Measurements from ENCODE around the gene ADAMTS17. TPM values are rescaled to one million over a fixed set of nuclear protein-coding genes. Genes with fewer than 3 reads are reported as not detected.
"Not testable (repeated sequence)": the region's sequence is repeated elsewhere in the genome, so short reads cannot be mapped to it uniquely, and the experiment has no call there.

Gene ADAMTS17
- total and polyA plus RNA-seq, 3 experiments from 2014 or later, result 1.2 to 2.3 (median 1.9) TPM

- Mint-ChIP-seq H3K9me3 (no peaks in the 10 kb centered on the region), H3K4me1 (no peaks in the 10 kb centered on the region), H3K27me3 (no peaks in the 10 kb centered on the region), H3K36me3 (peaks cover 0 to 2% (median 2%) of the 10 kb centered on the region in 3 donors), H3K4me3 (no peak overlapping the region), H3K27ac (no peak overlapping the region)
- no peaks in the 10 kb centered on the region for H3K4me1 ChIP-seq (ENCODE audit: insufficient read depth, low read length)
- no peaks in the 10 kb centered on the region for H3K36me3 ChIP-seq (ENCODE audit: insufficient read depth, low read length)
- H3K27ac ChIP-seq (ENCODE audit: low read depth, low read length), result no peak overlapping the region
- H3K4me3 ChIP-seq (ENCODE audit: low read length), result no peak overlapping the region
- no peaks in the 10 kb centered on the region for H3K9me3 ChIP-seq (ENCODE audit: low read length)
- no peaks in the 10 kb centered on the region for H3K27me3 ChIP-seq (ENCODE audit: insufficient read depth, low read length, poor library complexity, severe bottlenecking)
- CTCF ChIA-PET, result no interaction called here
- POLR2A ChIA-PET, result no interaction called here
- no peak for DNase-seq
Measured at GRCh38 chr15:100094127-100094510, 247.7 kb downstream of the ADAMTS17 start.

DNA sequence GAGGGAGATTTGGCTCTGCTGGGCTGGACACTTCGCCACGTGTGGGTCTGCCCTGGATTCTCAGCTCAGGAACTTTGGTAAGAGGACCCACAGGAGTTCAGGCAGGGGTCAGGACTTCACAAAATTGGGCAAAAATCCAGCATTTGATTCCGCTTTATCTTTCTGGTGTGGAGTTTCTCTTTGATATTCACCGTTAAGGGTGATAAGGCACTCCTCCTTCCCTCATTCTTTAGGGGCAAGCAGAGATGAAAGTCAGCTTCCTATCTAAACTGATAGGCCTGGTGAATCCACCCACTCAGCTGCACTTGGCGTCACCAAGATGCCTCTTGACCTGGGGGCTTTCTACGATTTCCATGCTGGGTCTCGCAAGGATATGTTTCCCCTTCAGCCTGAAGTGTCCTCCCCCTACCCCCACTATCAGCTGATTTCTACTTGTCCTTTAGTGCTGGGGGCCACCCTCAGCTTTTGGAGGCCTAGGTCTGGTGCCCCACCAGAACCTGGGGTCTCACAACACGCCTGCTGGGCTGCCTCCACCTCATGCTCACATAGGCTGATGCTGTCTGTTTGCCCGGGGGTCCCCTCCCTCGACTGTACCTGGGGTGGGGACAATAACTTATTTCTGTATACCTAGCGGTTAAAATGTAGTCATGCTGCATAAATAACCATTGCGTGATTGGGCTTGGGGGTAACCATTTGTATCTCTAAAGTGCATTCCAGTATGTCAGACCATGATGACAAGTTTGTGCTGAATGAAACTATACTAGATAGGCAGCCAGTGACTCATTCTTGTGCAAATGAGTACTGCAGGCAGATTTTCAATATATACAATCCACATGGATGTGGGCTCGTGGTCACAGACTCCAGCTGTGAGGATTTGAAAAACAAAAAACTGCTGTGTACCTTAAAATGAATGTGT lies 248.3 kb downstream of the ADAMTS17 start:
- H3K36me3 Mint-ChIP-seq, result peaks cover 0 to 2% (median 2%) of the 10 kb centered on the region in 3 donors

DNA sequence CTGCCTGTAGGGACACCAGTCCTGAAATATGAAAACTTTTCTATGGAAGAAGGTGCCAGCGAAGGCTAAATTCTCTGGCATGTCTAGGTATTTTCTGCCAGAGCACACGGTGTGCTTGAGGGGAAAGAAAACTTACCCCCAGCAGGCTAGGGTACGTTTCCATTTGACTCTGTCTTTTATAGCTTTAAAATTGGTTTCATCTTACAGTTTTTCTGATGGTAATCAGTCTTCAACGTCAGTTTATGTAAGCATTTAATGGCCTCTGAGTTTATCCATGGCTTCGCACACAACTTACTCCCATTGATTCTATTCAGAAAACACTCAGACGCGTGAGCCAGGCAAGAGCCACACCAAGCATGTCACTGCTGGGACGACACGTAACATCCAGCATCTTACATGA lies 249.7 kb downstream of the ADAMTS17 start:
- ChIA-PET POLR2A (no interaction called here), CTCF (no interaction called here)
- H3K4me3 Mint-ChIP-seq, result no peak overlapping the region

More for the DNA sequence above, 248.3 kb downstream of the ADAMTS17 start:
- no peak for DNase-seq
- Mint-ChIP-seq H3K9me3 (no peaks in the 10 kb centered on the region), H3K4me3 (no peak overlapping the region), H3K27ac (no peak overlapping the region), H3K27me3 (no peaks in the 10 kb centered on the region), H3K4me1 (no peaks in the 10 kb centered on the region)
- no peaks in the 10 kb centered on the region for H3K27me3 ChIP-seq (ENCODE audit: insufficient read depth, low read length, poor library complexity, severe bottlenecking)
- H3K4me1 ChIP-seq (ENCODE audit: insufficient read depth, low read length), result no peaks in the 10 kb centered on the region
- H3K27ac ChIP-seq (ENCODE audit: low read depth, low read length), result no peak overlapping the region
- POLR2A ChIA-PET, result no interaction called here
- no peak overlapping the region for H3K4me3 ChIP-seq (ENCODE audit: low read length)
- H3K36me3 ChIP-seq (ENCODE audit: insufficient read depth, low read length), result no peaks in the 10 kb centered on the region
- no peaks in the 10 kb centered on the region for H3K9me3 ChIP-seq (ENCODE audit: low read length)
- CTCF ChIA-PET, result no interaction called here

DNA sequence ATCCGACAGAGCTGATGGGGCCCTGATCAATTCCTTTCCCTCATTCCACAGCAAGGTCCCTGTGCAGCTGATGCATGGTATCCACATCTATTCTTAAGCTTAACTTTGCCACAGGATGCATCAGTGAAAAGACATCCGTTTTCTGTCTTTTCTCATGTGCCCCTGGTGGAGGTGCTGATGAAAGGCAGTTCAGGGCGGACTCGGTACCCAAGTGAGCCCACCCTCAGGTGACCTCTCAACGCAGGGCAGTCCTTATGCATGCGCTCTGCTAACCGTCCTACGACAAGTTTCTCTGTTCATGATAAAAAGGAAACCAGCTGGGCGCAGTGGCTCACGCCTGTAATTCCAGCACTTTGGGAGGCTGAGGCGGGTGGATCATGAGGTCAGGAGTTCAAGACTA lies 251.4 kb downstream of the ADAMTS17 start:
- Mint-ChIP-seq H3K9me3 (peaks cover 0 to 2% (median 0%) of the 10 kb centered on the region in 5 donors), H3K27ac (peak overlapping the region in 1 of 8 donors; percentile 77), H3K27me3 (no peaks in the 10 kb centered on the region), H3K4me3 (no peak overlapping the region), H3K36me3 (peaks cover 2 to 9% (median 2%) of the 10 kb centered on the region in 3 donors), H3K4me1 (no peaks in the 10 kb centered on the region)
- ChIA-PET POLR2A (interaction anchor here (0.7 kb wide), 1 partner anchor 245 kb away, joined by 3 read pairs; no protein-coding TSS in a partner anchor), CTCF (no interaction called here)
- Histone ChIP-seq H3K27ac (ENCODE audit: low read depth, low read length) (no peak overlapping the region), H3K9me3 (ENCODE audit: low read length) (no peaks in the 10 kb centered on the region), H3K4me1 (ENCODE audit: insufficient read depth, low read length) (no peaks in the 10 kb centered on the region), H3K36me3 (ENCODE audit: insufficient read depth, low read length) (no peaks in the 10 kb centered on the region), H3K27me3 (ENCODE audit: insufficient read depth, low read length, poor library complexity, severe bottlenecking) (no peaks in the 10 kb centered on the region), H3K4me3 (ENCODE audit: low read length) (no peak overlapping the region)
- no peak for DNase-seq

More for the DNA sequence above, 249.7 kb downstream of the ADAMTS17 start:
- Mint-ChIP-seq H3K36me3 (peaks cover 2% of the 10 kb centered on the region in 3 donors), H3K4me1 (no peaks in the 10 kb centered on the region), H3K27me3 (no peaks in the 10 kb centered on the region), H3K9me3 (peaks cover 0 to under 1% (median 0%) of the 10 kb centered on the region in 5 donors), H3K27ac (no peak overlapping the region)
- Histone ChIP-seq H3K27me3 (ENCODE audit: insufficient read depth, low read length, poor library complexity, severe bottlenecking) (no peaks in the 10 kb centered on the region), H3K36me3 (ENCODE audit: insufficient read depth, low read length) (no peaks in the 10 kb centered on the region), H3K9me3 (ENCODE audit: low read length) (no peaks in the 10 kb centered on the region), H3K4me3 (ENCODE audit: low read length) (no peak overlapping the region), H3K4me1 (ENCODE audit: insufficient read depth, low read length) (no peaks in the 10 kb centered on the region), H3K27ac (ENCODE audit: low read depth, low read length) (no peak overlapping the region)
- no peak for DNase-seq

DNA sequence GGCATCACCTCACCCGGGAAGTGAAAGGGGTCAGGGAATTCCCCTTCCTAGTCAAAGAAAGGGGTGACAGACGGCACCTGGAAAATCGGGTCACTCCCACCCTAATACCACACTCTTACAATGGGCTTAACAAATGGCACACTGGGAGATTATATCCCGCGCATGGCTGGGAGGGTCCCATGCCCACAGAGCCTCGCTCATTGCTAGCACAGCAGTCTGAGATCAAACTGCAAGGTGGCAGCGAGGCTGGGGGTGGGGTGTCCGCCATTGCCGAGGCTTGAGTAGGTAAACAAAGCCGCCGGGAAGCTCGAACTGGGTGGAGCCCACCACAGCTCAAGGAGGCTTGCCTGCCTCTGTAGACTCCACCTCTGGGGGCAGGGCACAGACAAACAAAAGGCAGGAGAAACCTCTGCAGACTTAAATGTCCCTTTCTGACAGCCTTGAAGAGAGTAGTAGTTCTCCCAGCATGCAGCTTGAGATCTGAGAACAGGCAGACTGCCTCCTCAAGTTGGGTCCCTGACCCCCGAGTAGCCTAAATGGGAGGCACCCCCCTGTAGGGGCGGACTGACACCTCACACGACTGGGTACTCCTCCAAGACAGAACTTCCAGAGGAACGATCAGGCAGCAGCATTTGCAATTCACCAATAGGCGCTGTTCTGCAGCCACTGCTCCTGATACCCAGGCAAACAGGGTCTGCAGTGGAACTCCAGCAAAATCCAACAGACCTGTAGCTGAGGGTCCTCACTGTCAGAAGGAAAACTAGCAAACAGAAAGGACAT lies 257.5 kb downstream of the ADAMTS17 start:
- H3K9me3 ChIP-seq (ENCODE audit: low read length); POLR2A ChIA-PET; H3K4me3 Mint-ChIP-seq; H3K9me3 Mint-ChIP-seq; H3K4me3 ChIP-seq (ENCODE audit: low read length); DNase-seq; H3K27ac ChIP-seq (ENCODE audit: low read depth, low read length); H3K36me3 ChIP-seq (ENCODE audit: insufficient read depth, low read length); H3K27me3 ChIP-seq (ENCODE audit: insufficient read depth, low read length, poor library complexity, severe bottlenecking); H3K4me1 Mint-ChIP-seq; H3K27me3 Mint-ChIP-seq; H3K4me1 ChIP-seq (ENCODE audit: insufficient read depth, low read length); CTCF ChIA-PET: not testable (repeated sequence)
- peaks cover 0 to 22% (median 4%) of the 10 kb centered on the region in 3 donors for H3K36me3 Mint-ChIP-seq
- peak overlapping the region in 1 of 8 donors; percentile 41 for H3K27ac Mint-ChIP-seq

DNA sequence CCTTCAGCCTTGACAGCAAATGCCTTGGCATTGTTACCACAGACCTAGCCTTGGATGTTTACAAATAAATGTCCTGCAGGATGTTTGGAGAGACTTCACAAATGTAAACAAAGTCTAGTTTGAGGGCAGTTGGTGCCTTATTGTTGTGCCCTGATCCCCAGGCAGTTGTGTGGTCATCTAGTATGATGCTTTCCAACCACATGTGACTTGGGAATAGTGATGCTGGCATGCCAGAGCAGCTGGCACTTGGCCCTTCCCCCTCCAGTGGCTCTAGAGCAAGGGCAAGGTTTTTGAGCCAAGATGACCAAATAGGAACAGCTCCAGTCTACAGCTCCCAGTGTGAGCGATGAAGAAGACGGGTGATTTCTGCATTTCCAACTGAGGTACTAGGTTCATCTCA lies 258.2 kb downstream of the ADAMTS17 start:
- Histone ChIP-seq H3K4me1 (ENCODE audit: insufficient read depth, low read length) (no peaks in the 10 kb centered on the region), H3K9me3 (ENCODE audit: low read length) (no peaks in the 10 kb centered on the region), H3K36me3 (ENCODE audit: insufficient read depth, low read length) (no peaks in the 10 kb centered on the region), H3K4me3 (ENCODE audit: low read length) (no peak overlapping the region), H3K27ac (ENCODE audit: low read depth, low read length) (no peak overlapping the region), H3K27me3 (ENCODE audit: insufficient read depth, low read length, poor library complexity, severe bottlenecking) (no peaks in the 10 kb centered on the region)
- DNase-seq, result no peak
- ChIA-PET POLR2A (no interaction called here), CTCF (no interaction called here)
- Mint-ChIP-seq H3K9me3 (peaks cover 0 to 2% (median 0%) of the 10 kb centered on the region in 5 donors), H3K27ac (no peak overlapping the region), H3K4me3 (no peak overlapping the region), H3K36me3 (peaks cover 0 to 22% (median 4%) of the 10 kb centered on the region in 3 donors), H3K4me1 (no peaks in the 10 kb centered on the region), H3K27me3 (peaks cover 0 to 3% of the 10 kb centered on the region in 2 donors)

GRCh38 chr15:100082761-100083402 lies 258.9 kb downstream of the ADAMTS17 start:
- H3K9me3 ChIP-seq (ENCODE audit: low read length), result no peaks in the 10 kb centered on the region
- DNase-seq, result no peak
- POLR2A ChIA-PET, result no interaction called here
- H3K27me3 Mint-ChIP-seq, result peaks cover 0 to 3% of the 10 kb centered on the region in 2 donors
- H3K27ac Mint-ChIP-seq, result no peak overlapping the region
- H3K4me3 ChIP-seq (ENCODE audit: low read length), result no peak overlapping the region
- no peak overlapping the region for H3K4me3 Mint-ChIP-seq
- no peaks in the 10 kb centered on the region for H3K36me3 ChIP-seq (ENCODE audit: insufficient read depth, low read length)
- no peaks in the 10 kb centered on the region for H3K4me1 ChIP-seq (ENCODE audit: insufficient read depth, low read length)
- CTCF ChIA-PET, result no interaction called here
- H3K4me1 Mint-ChIP-seq, result no peaks in the 10 kb centered on the region
- peaks cover 0 to 2% (median 0%) of the 10 kb centered on the region in 5 donors for H3K9me3 Mint-ChIP-seq
- no peaks in the 10 kb centered on the region for H3K27me3 ChIP-seq (ENCODE audit: insufficient read depth, low read length, poor library complexity, severe bottlenecking)
- no peak overlapping the region for H3K27ac ChIP-seq (ENCODE audit: low read depth, low read length)
- H3K36me3 Mint-ChIP-seq, result peaks cover 0 to 22% (median 4%) of the 10 kb centered on the region in 3 donors

GRCh38 chr15:100081454-100081853 lies 260.3 kb downstream of the ADAMTS17 start:
- Mint-ChIP-seq H3K27ac (no peak overlapping the region), H3K36me3 (peaks cover 0 to 15% (median 4%) of the 10 kb centered on the region in 3 donors), H3K4me3 (no peak overlapping the region), H3K9me3 (peaks cover 0 to 2% (median 0%) of the 10 kb centered on the region in 5 donors), H3K4me1 (no peaks in the 10 kb centered on the region), H3K27me3 (peaks cover 0 to 3% of the 10 kb centered on the region in 2 donors)
- Histone ChIP-seq H3K9me3 (ENCODE audit: low read length) (no peaks in the 10 kb centered on the region), H3K27ac (ENCODE audit: low read depth, low read length) (no peak overlapping the region), H3K4me3 (ENCODE audit: low read length) (no peak overlapping the region), H3K27me3 (ENCODE audit: insufficient read depth, low read length, poor library complexity, severe bottlenecking) (no peaks in the 10 kb centered on the region), H3K4me1 (ENCODE audit: insufficient read depth, low read length) (no peaks in the 10 kb centered on the region), H3K36me3 (ENCODE audit: insufficient read depth, low read length) (no peaks in the 10 kb centered on the region)
- CTCF ChIA-PET, result no interaction called here
- DNase-seq, result no peak
- POLR2A ChIA-PET, result no interaction called here
